IPS-18c (cell line): ENCODE data around the gene COL15A1.

ENCODE experiments used
- H3K4me3 ChIP-seq: 2 replicates; pipeline ENCODE4 v1.7.0; 2013; ENCODE audit warnings: low read depth, mild to moderate bottlenecking, low read length, moderate library complexity; ENCODE audit not compliant: insufficient read depth
- H3K9me3 ChIP-seq: one replicate; pipeline ENCODE4 v1.6.1; 2013; ENCODE audit warnings: mild to moderate bottlenecking, low read length, moderate library complexity; ENCODE audit not compliant: control insufficient read depth, insufficient read depth

The COL15A1 gene

GRCh38 chr9:98974994-98975712 lies 31.4 kb downstream of the COL15A1 start:
- Histone ChIP-seq H3K4me3 (peak overlapping the region; percentile 17; the same call in 1 of the 2 replicates), H3K9me3 (no peaks in the 10 kb centered on the region)

- H3K9me3 ChIP-seq = no peaks in the 10 kb centered on the region
- H3K4me3 ChIP-seq = no peak overlapping the region
Measured at GRCh38 chr9:98975838-98976237, 32.1 kb downstream of the COL15A1 start.

GRCh38 chr9:98977246-98977714 lies 33.6 kb downstream of the COL15A1 start:
- Histone ChIP-seq H3K4me3 (no peak overlapping the region), H3K9me3 (no peaks in the 10 kb centered on the region)

- no peak overlapping the region for H3K4me3 ChIP-seq
- no peaks in the 10 kb centered on the region for H3K9me3 ChIP-seq
Measured at GRCh38 chr9:98977813-98978212, 34.1 kb downstream of the COL15A1 start.

- H3K9me3 ChIP-seq = no peaks in the 10 kb centered on the region
Measured at GRCh38 chr9:98978231-98978681, 34.5 kb downstream of the COL15A1 start.

GRCh38 chr9:98980291-98980690 lies 36.6 kb downstream of the COL15A1 start:
- Histone ChIP-seq H3K9me3 (no peaks in the 10 kb centered on the region), H3K4me3 (no peak overlapping the region)

More at GRCh38 chr9:98978231-98978681, 34.5 kb downstream of the COL15A1 start:
- no peak overlapping the region for H3K4me3 ChIP-seq

- no peak overlapping the region for H3K4me3 ChIP-seq
Measured at GRCh38 chr9:98983295-98984268, 39.9 kb downstream of the COL15A1 start.

GRCh38 chr9:98985596-98985995 lies 41.9 kb downstream of the COL15A1 start:
- no peak overlapping the region for H3K4me3 ChIP-seq

More at GRCh38 chr9:98983295-98984268, 39.9 kb downstream of the COL15A1 start:
- H3K9me3 ChIP-seq = no peaks in the 10 kb centered on the region

GRCh38 chr9:98986866-98987651 lies 43.4 kb downstream of the COL15A1 start:
- Histone ChIP-seq H3K4me3 (no peak overlapping the region), H3K9me3 (no peaks in the 10 kb centered on the region)

More at GRCh38 chr9:98985596-98985995, 41.9 kb downstream of the COL15A1 start:
- no peaks in the 10 kb centered on the region for H3K9me3 ChIP-seq

GRCh38 chr9:98989036-98990000 lies 45.6 kb downstream of the COL15A1 start:
- Histone ChIP-seq H3K4me3 (no peak overlapping the region), H3K9me3 (peaks cover 3% of the 10 kb centered on the region)

GRCh38 chr9:98990181-98990870 lies 46.6 kb downstream of the COL15A1 start:
- Histone ChIP-seq H3K4me3 (no peak overlapping the region), H3K9me3 (peaks cover 3% of the 10 kb centered on the region)

- H3K4me3 ChIP-seq = no peak overlapping the region
Measured at GRCh38 chr9:98992107-98992884, 48.6 kb downstream of the COL15A1 start.

GRCh38 chr9:98992885-98993569 lies 49.3 kb downstream of the COL15A1 start:
- Histone ChIP-seq H3K4me3 (no peak overlapping the region), H3K9me3 (peaks cover 3% of the 10 kb centered on the region)

More at GRCh38 chr9:98992107-98992884, 48.6 kb downstream of the COL15A1 start:
- peaks cover 3% of the 10 kb centered on the region for H3K9me3 ChIP-seq

- no peak overlapping the region for H3K4me3 ChIP-seq
- peaks cover 3% of the 10 kb centered on the region for H3K9me3 ChIP-seq
Measured at GRCh38 chr9:98993570-98993945, 49.9 kb downstream of the COL15A1 start.
